Transverse colon (tissue), 4 donors: ENCODE measurements around the gene CACNA1I. TPM values are rescaled to one million over a fixed set of nuclear protein-coding genes. Genes with fewer than 3 reads are reported as not detected.
"Not testable (repeated sequence)": the region's sequence is repeated elsewhere in the genome, so short reads cannot be mapped to it uniquely, and the experiment has no call there.

ENCODE experiments used
- DNase-seq: peaks from one replicate; pipeline ENCODE4 v3.0.0-alpha.2; 2019
- H3K27ac ChIP-seq, 4 donors: fragments of 200-600 bp; sonication (generic); 2 replicates each; pipeline ENCODE4 v1.5.1; 2016 to 2018; ENCODE audit warnings: inconsistent platforms in 4 of 4
- H3K27me3 ChIP-seq: fragments of 200-600 bp; sonication (generic); 2 replicates; pipeline ENCODE4 v1.5.1; 2017; ENCODE audit warnings: inconsistent platforms
- H3K36me3 ChIP-seq, 4 donors: fragments of 200-600 bp; sonication (generic); 2 replicates each; pipeline ENCODE4 v1.5.1; 2017 to 2019; ENCODE audit warnings: inconsistent platforms in 4 of 4
- H3K4me1 ChIP-seq, 4 donors: fragments of 200-600 bp; sonication (generic); 2 replicates each; pipeline ENCODE4 v1.5.1; 2017 to 2020; ENCODE audit warnings: inconsistent platforms in 4 of 4
- H3K4me3 ChIP-seq, 4 donors: fragments of 200-600 bp; sonication (generic); 1 replicate in 1 of 4; 2 replicates in 3 of 4; pipeline versions ENCODE4 v1.5.1 to v1.6.1; 2017 to 2019; ENCODE audit warnings: inconsistent platforms in 4 of 4
- H3K9me3 ChIP-seq, 2 donors: fragments of 200-600 bp; sonication (generic); 2 replicates each; pipeline ENCODE4 v1.5.1; 2017 to 2019; ENCODE audit warnings: inconsistent platforms in 2 of 2
- EP300 ChIP-seq: sonication (generic); formaldehyde crosslinking; IDR thresholded peaks from one replicate; pipeline ENCODE4 v1.6.1; 2017; ENCODE audit warnings: antibody characterized with exemption, low read depth
- POLR2A ChIP-seq: fragments of 450-650 bp; IDR thresholded peaks from one replicate; pipeline ENCODE4 v1.6.1; 2016; ENCODE audit warnings: antibody characterized with exemption, mild to moderate bottlenecking, moderate library complexity
- POLR2AphosphoS5 ChIP-seq, 3 donors: sonication (generic); formaldehyde crosslinking; IDR thresholded peaks; one replicate each; pipeline ENCODE4 v1.6.1; 2016; ENCODE audit warnings: antibody characterized with exemption in 3 of 3
- WGBS, 2 donors: methylation state at CpG; one replicate each; pipeline ENCODE4 v1.1.5; 2018; ENCODE audit warnings: low coverage in 1 of 2; 5-methylcytosine and 5-hydroxymethylcytosine counted together
- in situ Hi-C, 4 donors: fragments of 200-750 bp; cut with MboI; loops; one replicate each; pipeline versions ENCODE4 v1.15.0 to v1.15.1; 2017; ENCODE audit warnings: low sequenced_read_pairs in 3 of 4, low pct_ligation_motif_present in 1 of 4, low pct_unique_long_range_greater_than_20kb in 1 of 4
- intact Hi-C: fragments of 100-400 bp; cut with DNase I; formaldehyde crosslinking; loops from one replicate; pipeline ENCODE4 v1.15.1; 2023; ENCODE audit warnings: low total_unique reads
- total RNA-seq, 4 donors: library from RNA; depleted of rRNA; stranded (reverse); fragments of >200 nt; gene quantifications; one replicate each; pipeline ENCODE4 v1.1.0, GENCODE V29; 2016
- TF ChIP-seq, protein P1 (sequence below), 5 experiments: fragments of 200-600 bp in 3 of 5; fragments of 450-650 bp in 2 of 5; sonication (generic) in 3 of 5; IDR thresholded peaks; 1 replicate in 2 of 5; 2 replicates in 3 of 5; pipeline ENCODE4 v1.5.1; 2016 to 2017; ENCODE audit warnings: antibody characterized with exemption in 5 of 5, inconsistent platforms in 3 of 5, mild to moderate bottlenecking in 2 of 5, moderate library complexity in 1 of 5

The CACNA1I gene
- total RNA-seq, 4 donors from 2014 or later, result 0.14 to 1.1 (median 0.66) TPM

GRCh38 chr22:39732625-39733024, 162.1 kb downstream of the CACNA1I start:
- Histone ChIP-seq H3K27ac (no peak overlapping the region), H3K9me3 (no peaks in the 10 kb centered on the region), H3K4me1 (no peaks in the 10 kb centered on the region), H3K4me3 (no peak overlapping the region), H3K27me3 (peaks cover 46% of the 10 kb centered on the region), H3K36me3 (no peaks in the 10 kb centered on the region)
- DNase-seq, result no peak
- WGBS, 2 donors, result 71 to 72% methylated on average over 7 to 8 of the region's 8 CpGs
- TF ChIP-seq, protein P1, sequence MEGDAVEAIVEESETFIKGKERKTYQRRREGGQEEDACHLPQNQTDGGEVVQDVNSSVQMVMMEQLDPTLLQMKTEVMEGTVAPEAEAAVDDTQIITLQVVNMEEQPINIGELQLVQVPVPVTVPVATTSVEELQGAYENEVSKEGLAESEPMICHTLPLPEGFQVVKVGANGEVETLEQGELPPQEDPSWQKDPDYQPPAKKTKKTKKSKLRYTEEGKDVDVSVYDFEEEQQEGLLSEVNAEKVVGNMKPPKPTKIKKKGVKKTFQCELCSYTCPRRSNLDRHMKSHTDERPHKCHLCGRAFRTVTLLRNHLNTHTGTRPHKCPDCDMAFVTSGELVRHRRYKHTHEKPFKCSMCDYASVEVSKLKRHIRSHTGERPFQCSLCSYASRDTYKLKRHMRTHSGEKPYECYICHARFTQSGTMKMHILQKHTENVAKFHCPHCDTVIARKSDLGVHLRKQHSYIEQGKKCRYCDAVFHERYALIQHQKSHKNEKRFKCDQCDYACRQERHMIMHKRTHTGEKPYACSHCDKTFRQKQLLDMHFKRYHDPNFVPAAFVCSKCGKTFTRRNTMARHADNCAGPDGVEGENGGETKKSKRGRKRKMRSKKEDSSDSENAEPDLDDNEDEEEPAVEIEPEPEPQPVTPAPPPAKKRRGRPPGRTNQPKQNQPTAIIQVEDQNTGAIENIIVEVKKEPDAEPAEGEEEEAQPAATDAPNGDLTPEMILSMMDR (IDR thresholded peaks at IDR 0.05), result no peak
- TF ChIP-seq EP300 (no peak), POLR2AphosphoS5 (IDR thresholded peaks at IDR 0.05) (no peak), POLR2A (no peak)
- intact Hi-C loops, result no loop called here
- in situ Hi-C loops, result no loop called here

DNA sequence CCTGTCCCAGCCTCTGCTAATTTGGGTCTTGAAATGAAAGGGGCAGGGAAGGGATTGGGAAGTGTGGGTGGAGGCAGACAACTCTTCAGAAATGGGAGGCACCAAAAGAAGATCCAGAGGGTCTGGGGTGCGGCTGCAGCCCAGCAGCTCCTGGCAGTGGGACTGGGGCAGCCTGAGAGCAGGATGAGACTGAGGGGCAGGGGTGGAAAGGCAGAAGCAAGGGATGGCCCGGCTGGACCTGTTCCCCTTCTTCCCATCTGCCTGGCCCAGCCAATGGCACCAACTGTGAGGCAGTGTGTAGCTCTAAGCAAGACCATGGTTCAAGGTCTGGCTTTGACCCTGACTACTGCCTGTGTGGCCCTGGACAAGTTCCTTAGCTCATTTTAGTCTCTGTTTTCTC, 162.6 kb downstream of the CACNA1I start:
- in situ Hi-C loops (no loop called here), intact Hi-C loops (no loop called here)
- Histone ChIP-seq H3K27ac (no peak overlapping the region), H3K4me1 (no peaks in the 10 kb centered on the region), H3K36me3 (no peaks in the 10 kb centered on the region), H3K9me3 (no peaks in the 10 kb centered on the region), H3K27me3 (peaks cover 46% of the 10 kb centered on the region), H3K4me3 (no peak overlapping the region)
- DNase-seq, result no peak
- 84% methylated on average over 2 of the region's 2 CpGs; no CpG with 5 or more reads in 1 of the 2 donors for WGBS, 2 donors
- TF ChIP-seq POLR2A (no peak), POLR2AphosphoS5 (IDR thresholded peaks at IDR 0.05) (no peak), EP300 (no peak)
- TF ChIP-seq, protein P1 (IDR thresholded peaks at IDR 0.05), result no peak

GRCh38 chr22:39734046-39734445, 163.5 kb downstream of the CACNA1I start:
- H3K27ac ChIP-seq, H3K4me3 ChIP-seq, intact Hi-C loops, H3K36me3 ChIP-seq, in situ Hi-C loops, H3K9me3 ChIP-seq, DNase-seq, H3K4me1 ChIP-seq: not testable (repeated sequence)
- H3K27me3 ChIP-seq, result peaks cover 41% of the 10 kb centered on the region
- 38 to 46% methylated on average over 1 of the region's 1 CpG for WGBS, 2 donors

DNA sequence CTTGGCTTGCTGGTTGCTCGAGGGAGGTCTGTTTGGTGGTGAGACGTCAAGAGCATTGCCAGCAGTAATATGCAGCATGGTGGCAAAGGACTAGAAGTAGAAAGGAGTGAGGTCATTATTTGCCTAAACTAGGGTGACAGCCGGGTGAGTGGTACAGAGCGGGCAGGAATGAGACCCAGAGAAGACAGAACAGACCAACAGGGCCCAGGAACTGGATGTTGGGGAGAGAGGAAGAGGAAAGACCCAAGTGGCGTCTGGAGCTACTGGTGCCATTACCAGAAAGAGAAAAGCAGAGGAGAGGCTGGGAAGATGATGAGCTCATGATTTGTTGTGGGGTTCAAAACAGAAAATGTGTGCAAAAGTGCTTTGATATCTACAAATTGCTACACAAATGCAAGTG, 164.3 kb downstream of the CACNA1I start:
- intact Hi-C loops, result no loop called here
- DNase-seq, result no peak
- WGBS, 2 donors, result 73 to 92% methylated on average over 5 of the region's 5 CpGs
- H3K4me3 ChIP-seq, result no peak overlapping the region
- peaks cover 40% of the 10 kb centered on the region for H3K27me3 ChIP-seq
- no peak for TF ChIP-seq POLR2AphosphoS5 (IDR thresholded peaks at IDR 0.05)
- no peak for TF ChIP-seq EP300
- TF ChIP-seq POLR2A, result no peak
- TF ChIP-seq, protein P1 (IDR thresholded peaks at IDR 0.05), result no peak
- no peaks in the 10 kb centered on the region for H3K4me1 ChIP-seq
- no peaks in the 10 kb centered on the region for H3K36me3 ChIP-seq
- in situ Hi-C loops, result no loop called here
- H3K9me3 ChIP-seq, result peaks cover 0 to 4% of the 10 kb centered on the region in 2 donors
- no peak overlapping the region for H3K27ac ChIP-seq

DNA sequence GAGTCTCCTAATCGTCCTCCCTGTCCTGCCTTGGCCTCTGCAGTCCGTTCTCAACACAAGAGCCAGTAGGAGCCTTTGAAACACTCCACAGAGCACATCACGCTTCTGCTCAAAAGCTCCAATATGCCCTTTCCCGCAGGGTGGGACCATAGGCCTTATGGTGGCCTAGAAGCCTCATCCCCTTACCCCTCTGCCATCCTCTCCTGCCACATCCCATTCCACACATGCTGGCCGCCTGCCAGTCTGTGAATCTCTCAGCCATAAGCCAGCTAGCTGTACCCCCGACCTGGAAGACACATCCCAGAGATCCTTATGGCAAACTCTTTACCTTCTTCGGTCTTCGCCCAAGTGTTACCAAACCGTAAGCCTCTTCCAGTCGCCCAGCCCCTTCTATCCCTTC, 165.2 kb downstream of the CACNA1I start:
- in situ Hi-C loops, result no loop called here
- H3K36me3 ChIP-seq, result no peaks in the 10 kb centered on the region
- intact Hi-C loops, result no loop called here
- no peak for DNase-seq
- TF ChIP-seq, protein P1 (IDR thresholded peaks at IDR 0.05), result no peak
- TF ChIP-seq POLR2A, result no peak
- TF ChIP-seq POLR2AphosphoS5 (IDR thresholded peaks at IDR 0.05), result no peak
- TF ChIP-seq EP300, result no peak
- 76 to 83% methylated on average over 7 to 10 of the region's 10 CpGs for WGBS, 2 donors
- H3K4me3 ChIP-seq, result no peak overlapping the region
- no peaks in the 10 kb centered on the region for H3K4me1 ChIP-seq
- H3K9me3 ChIP-seq, result peaks cover 0 to 4% of the 10 kb centered on the region in 2 donors
- no peak overlapping the region for H3K27ac ChIP-seq
- peaks cover 40% of the 10 kb centered on the region for H3K27me3 ChIP-seq
